Aortic smooth muscle cell (primary cell): ENCODE results near the gene DGKB. TPM values are rescaled to one million over a fixed set of nuclear protein-coding genes. Genes with fewer than 3 reads are reported as not detected.

Experiments
- total RNA-seq: library from RNA; depleted of rRNA; stranded (reverse); fragments of >200 nt; gene quantifications from 2 replicates; pipeline ENCODE4 v1.2.3, GENCODE V29; 2014

DGKB gene
- not detected in 2 replicates for total RNA-seq

DNA sequence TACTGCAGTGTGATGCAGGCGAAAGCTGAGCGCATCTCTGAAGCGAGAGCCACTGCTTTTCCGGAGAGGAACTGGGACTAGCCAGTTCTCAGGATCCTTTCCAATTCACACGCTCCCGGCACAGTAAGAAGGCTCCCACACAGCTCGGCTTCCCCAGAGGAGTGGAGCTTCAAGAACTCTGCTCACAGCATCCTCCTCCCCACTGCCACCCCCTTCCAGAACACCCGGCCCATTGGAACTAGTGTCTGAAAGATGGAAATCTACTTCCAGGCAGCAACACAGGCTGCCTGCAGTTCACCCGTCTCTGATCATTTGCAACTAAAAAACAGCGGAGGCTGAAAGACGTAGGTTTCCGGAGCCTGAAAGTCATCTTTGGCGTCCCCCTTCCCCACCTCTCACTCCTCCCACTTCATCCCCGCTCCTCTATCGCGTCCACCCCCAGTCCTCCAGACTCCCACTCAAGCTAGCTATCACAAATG lies at the start of gene DGKB:
Gene DGKB (minus strand): TSS at position 163 of the 479 bp plus-strand sequence.

